Muscle of arm (tissue), 12 donors: Measurements from ENCODE around the gene CASZ1. TPM values are rescaled to one million over a fixed set of nuclear protein-coding genes. Genes with fewer than 3 reads are reported as not detected.

Source experiments
- DNase-seq: peaks from one replicate; pipeline ENCODE4 v3.0.0-alpha.2; 2013
- polyA plus RNA-seq, 12 donors: library from polyadenylated mRNA; unstranded; fragments of 120-200 nt; gene quantifications; one replicate each; pipeline ENCODE4 v1.2.1, GENCODE V29; 2013; ENCODE audit not compliant: insufficient read length in 12 of 12

The CASZ1 gene
- polyA plus RNA-seq, 12 donors = 25.8 to 351 (median 49.7) TPM

DNA sequence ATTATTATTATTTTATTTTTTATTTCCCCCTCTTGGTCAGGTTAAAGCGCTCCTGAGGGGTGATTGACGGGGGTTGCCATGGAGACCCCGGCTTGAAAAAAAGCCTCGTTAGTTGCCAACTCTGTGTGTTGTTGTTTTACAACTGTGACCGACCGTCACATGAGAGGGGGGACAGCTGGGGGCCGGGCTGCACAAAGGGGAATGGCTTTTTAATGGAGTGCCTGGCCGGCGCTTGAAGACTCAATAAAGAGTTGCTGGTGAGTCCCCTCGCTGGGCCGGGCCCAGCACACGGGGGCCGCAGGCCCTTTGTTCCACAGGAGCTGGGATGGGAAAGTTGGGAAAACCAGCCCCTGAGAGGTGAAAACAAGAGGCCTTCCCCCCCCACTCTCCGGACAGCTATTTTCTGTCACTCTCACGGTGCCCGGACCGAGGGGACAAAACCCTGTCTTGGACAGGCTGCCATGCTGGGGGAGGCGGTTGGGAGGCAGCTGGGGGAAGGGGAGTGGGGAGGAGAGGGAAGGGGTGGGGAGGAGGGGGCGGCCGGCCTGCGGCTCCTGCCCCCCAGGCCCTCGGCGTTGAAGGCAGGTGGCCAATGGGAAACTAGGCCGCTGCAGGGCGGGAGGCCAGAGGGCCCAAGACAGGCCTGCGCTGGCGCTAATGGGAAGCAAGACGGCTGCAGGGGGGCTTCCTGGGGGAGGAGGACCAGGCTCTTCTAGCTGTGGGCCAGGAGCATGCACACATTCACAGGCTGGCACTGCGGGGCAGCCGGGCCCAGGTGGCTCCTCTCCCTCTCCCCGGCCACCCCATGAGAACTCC, 67.6 kb downstream of the CASZ1 start:
- DNase-seq = no peak

DNA sequence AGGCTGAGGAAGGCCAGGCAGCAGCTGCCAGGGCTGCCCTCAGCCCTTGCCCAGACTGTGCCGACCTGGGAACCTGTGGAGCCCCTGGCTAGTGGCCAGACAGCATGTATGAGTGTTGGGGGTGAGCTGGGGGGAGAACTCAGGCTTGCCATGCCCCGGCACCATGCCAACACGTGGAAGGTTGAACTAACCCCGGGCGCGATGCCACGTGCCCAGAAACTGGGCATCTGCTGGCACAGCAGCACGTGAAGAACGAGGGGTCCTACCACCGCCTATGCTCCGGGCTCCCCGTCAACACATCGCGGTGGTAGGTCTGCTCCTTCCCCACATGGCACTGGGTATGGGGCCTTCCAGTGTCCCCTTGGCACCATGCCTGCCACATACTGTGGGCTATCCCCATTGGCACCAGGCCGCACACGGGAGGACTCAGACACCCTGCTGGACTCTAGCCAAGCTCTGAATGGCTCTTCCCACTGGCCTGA, 68.7 kb downstream of the CASZ1 start:
- DNase-seq = no peak

DNA sequence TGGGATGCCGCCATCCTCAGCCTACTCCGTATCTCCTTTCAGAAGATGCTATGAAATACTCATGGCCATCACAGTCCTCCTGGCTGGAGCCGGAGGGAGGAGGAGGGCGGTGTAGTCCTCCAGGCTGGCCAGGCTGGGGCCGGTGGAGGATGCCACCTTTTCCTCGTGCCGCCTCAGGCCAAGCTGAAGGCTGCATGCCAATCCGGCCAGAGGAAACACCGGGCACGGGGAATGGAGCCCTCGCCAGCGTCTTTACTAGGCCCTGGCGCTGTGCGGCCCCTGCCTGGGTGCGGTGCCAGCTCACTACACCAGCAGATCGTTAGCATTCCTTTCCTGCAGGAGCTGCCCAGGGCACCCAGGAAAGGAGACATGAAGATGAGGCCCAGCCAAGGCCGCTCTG, 70.1 kb downstream of the CASZ1 start:
- no peak for DNase-seq

DNA sequence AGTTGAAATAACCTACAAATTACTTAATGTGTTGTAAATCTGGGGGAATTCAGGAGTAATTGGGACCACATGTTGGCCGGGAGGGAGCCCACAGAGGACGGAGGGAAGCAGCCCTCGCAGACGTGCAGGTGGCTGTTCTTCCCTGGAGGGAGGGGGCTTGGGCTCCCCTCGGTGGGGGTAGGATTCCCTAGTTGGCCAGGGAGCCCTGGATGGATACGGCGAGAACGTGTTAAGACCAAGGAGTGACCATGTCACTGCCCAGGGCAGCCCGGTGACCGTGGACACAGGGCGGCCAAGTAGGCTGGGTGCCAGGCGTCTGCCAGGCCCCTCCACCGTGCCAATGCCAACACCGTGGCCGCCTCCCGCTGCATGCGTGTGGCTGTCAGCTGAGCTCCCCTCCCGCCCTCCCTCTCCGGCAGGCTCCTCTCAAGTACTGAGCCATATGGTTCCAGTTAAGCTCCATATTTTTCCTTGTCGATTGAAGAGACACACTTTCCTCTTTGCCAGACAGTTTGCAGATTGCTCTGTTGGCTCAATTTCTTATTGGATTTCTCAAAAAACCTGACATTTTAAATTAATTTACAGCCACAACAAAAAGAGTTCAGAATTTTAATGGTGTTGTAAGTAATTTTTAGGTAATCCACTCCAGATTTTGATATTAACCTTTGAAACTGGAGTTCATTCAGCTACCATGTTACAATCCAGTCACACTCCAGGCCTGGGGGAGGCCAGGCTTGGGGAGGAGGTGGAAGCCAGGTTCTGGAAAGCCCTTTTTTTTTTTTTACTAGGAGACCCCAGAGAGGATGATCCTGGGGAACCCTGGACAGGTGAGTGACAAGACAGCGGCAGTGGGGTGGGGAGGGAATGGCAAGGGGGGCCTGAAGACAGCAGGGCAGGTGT, 71.2 kb downstream of the CASZ1 start:
- peak; percentile 74 for DNase-seq

DNA sequence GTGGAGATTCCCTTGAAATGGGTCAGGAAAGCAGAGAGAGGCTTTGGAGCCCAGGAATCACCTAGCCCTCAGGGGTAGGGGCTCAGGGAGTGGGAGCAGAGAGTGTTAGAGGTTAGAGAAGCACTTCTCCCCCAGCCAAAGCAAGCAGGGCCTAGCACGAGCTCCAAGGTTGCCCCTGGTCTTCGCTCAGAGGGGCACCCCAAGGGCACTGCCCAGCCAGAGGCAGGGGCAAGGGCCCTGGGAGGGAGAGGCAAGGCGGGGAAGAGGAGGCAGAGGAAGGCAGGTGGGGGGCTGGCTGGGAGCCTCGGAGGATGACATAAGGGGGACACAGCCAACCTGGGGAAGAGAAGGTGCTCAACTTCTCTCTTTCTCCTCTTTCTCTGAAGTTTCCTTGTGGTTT, 71.9 kb downstream of the CASZ1 start:
- no peak for DNase-seq

DNA sequence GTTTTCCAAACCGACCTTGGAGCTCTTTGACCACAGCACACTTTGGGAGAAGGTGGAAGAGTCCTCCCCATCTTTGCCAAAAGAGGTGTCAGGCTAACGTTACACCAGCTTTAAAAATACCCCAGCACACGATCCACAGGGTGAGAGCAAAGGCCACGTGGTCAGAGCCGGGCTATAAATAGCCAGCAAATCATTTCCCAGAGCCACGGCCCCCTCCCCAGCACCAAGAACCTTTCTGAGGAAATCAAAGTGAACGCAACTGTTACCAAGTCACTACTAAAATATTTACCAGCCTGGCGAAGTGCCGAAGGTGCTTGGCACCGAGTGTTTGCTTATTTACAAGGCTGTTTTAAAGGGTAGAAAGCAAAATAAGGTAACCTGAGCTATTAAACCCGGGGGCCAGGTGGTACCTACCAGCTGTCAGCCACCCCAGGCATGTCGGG, 72.4 kb downstream of the CASZ1 start:
- no peak for DNase-seq

DNA sequence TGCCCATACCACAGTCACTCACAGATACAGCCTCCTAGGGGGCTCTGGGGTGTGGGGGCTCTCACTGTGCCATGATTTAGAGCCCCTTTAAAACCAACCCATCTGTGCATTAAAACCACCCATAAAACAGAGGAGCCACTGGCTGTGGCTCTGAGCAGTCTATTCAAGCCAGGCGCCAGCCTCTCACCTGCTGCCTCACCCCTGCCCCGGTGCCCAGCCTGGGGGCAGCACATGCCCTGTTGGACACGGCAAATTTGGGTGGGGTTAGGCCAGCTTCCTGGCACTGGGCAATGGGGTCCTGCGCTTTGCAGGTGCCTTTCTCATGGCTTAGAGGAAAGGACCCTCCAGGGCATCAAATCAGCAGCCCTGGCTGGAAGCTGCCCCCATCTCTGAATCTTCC, 73.1 kb downstream of the CASZ1 start:
- no peak for DNase-seq

DNA sequence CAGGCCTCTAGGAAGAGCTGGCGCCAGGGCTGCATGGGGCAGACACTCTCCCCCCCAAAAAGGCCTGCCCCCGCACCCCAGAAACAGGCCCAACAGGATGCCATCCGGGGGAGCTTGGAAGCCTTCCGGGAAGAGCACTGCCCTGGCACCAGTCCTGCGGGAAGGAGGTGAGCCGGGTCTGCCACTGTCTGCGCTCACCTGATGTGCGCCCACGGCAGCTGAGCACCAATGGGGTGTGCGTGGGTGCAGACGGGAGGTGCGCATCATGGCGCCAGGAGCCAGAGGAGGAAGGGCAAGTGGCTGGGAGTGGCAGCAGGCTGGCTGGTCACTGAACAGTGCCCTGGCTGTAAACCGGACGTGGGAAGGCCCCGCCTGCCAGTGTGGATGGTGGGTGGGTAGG, 73.6 kb downstream of the CASZ1 start:
- DNase-seq = no peak

DNA sequence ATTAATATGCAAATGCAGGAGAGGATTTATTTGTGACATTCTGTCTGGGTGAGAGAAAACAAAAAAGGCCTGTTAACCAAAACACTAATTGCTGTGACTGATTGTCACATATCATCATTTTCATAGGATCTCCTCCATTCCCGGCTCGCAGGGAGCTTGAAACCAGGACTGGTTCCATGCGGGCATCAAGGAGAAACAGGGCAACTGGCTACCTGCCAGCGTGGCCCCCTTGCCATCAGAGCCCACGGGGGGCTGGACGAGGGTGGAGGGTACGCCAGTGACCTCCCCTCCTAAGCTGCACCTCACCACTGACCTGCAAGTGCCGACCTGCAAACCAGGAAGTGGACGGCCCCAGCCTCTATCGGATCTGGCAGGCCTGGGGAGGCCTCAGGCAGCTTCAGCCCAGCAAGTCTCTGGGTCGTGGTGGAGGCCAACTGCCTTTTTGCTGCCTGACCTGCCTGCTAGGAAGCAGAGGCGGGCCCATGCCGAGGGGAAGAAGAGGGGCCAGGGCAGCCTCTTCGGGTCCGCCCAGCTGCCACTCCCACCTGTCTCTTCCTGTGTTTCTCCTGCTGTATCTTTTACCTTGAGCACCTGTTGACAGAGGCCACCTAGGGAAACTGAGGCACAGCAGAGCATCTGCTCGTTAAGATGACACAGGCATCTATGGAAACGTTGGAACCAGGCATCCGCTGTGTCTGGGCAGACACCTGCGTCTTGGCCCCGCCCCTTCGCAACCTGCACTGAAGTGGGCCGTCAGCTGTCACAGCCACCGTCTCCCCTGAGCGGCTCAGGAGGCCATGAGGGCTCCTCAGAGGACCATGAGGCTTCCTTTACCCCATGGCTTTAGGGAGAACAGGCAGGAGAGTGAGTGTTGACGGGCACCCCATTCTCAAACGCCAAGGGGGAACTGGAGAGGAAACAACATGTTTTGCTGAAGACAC, 74.8 kb downstream of the CASZ1 start:
- DNase-seq = no peak

DNA sequence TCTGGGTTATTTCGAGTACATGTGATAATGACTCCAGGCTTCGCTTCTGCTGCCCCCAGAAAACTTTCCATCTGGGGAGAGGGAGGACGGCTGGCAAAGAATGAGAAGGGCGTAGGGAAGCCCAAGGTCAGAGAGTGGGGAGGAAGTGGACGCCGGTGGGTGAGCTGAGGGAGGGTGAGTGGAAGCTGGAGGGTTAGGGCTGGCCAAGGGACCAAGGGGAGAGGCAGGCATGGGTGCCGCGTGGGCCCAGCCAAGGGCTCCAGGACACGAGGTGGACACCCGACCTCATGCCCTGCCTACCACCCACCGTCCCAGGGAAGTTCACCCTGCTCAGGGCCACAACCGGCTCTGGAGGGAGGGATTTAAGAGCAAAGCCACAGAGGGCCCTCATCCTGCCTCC, 75.8 kb downstream of the CASZ1 start:
- DNase-seq = no peak

DNA sequence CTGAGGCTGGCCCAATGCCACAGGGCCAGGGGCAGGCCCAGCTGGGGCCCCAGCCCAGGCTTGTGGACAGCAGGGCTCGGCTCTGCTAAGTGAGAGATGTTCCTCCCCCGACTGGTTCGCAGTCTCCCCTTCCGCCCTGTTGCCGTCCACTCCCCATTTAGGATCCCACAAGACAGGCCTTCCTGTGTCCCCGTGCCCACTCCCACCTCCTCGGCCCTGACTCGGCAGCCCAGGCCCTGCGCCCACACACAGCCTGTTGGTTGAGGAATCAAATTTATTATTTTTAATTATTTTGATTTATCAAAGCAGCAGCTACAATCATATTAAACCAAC, 78.4 kb downstream of the CASZ1 start:
- no peak for DNase-seq

DNA sequence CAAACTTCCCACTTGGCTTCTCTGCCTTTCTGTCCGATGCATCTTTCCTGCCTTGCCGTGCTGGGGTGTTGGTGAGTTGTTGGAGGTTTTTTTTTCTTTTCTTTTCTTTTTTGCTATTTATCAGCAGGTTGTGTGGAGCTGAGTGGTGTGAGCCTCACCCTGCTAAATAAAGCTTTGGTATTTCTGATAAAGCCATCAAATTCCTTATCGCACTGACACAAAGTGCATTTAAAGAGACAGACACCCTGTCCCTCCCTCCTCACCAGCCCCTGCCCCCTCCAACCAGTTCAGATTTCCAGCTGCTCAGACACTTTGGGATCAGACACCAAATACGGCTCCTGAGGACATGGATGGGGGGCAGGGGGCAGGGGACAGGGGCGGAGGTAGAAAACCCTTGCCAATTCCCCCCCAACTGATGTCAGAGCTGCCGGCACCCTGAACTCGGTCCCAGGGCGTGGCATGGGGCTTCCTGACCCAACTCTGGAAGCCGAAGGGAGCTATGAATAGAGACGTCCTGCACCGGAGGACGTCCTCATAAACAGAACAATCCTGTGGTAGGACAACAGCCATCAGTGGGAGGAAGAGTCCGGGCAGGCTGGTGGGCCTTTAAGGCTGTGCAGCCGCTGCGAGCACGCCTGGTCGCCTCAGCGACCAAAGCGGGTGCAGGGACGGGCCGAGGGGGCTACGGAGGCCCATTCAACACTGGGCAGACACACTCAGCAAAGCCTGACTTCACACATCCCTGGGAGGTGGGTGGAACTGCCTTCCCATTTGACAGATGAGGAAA, 79.0 kb downstream of the CASZ1 start:
- DNase-seq = no peak

DNA sequence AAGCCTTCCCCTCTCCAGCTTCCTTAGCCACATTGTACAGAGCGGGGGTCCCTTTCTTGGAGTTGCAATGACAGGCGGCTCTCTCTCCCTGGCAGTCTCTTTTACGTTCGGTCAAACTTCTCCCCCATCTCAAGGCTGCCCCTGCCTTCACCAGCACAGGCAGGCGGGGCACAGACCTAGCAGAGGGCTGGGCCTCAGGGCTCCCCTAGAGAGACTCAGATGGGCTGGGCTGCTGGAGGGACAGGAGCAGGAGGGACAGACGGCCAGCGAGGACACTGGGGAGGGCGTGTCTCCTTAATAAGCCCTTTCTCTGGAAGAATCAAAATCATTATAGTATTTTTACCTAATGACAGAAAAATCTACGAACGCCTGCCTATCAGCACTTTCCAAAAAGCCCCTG, 79.6 kb downstream of the CASZ1 start:
- DNase-seq = no peak

DNA sequence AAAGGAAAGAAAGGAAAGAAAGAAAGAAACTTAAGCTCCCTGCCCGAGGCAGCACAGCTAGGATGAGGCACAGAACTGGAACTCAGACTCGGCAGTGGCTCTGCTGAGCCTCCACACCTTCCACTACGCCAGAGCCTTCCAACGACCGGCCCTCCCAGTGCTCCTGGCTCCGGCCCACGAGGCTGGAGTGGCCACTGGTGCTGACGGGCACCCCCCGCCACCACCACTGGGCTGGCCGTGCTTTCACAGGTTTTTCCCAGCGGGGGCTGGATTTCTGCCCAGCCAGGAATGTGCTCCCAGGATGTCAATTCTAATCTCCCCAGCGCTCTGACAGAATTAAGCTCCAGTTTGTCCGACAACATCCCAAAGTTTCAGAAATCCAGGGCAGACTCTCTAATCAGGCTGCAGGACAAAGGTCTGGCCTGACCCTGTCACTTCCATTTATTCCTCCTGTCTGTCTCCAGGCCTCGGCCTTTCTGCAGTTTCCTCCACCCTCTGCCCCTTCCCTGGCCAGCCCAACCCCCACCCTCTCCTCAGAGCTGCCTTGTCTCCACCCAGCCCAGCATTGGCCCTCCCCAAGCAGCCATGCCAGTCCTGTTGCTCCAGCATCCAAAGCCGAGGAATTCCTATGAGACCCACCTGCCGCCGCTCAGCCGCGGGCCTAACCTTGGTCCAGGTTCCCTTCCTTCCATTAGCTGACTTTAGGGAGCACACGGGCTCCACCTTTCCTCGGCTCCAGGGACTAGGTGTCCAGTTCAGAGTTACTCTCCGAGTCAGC, 81.9 kb downstream of the CASZ1 start:
- DNase-seq = no peak

DNA sequence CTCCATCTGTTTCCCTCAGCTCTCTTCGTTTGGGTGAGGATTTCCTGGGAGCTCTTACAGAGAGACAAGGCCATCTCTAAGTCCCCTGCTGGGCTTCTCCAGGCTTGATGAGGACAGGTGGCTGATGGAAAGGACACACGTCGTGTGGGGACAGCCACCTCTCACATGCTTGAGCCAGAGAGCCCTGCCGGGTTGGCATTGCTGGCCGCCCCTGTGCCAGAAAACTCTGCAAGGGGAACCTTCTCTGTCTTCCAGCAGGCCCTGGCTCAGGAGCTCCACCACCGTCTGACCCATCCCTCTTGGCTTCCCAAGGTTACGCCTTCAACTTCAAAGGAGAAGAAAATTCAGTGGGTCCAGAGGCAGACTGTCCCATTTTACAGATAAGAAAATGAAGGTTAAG, 82.8 kb downstream of the CASZ1 start:
- DNase-seq = no peak

DNA sequence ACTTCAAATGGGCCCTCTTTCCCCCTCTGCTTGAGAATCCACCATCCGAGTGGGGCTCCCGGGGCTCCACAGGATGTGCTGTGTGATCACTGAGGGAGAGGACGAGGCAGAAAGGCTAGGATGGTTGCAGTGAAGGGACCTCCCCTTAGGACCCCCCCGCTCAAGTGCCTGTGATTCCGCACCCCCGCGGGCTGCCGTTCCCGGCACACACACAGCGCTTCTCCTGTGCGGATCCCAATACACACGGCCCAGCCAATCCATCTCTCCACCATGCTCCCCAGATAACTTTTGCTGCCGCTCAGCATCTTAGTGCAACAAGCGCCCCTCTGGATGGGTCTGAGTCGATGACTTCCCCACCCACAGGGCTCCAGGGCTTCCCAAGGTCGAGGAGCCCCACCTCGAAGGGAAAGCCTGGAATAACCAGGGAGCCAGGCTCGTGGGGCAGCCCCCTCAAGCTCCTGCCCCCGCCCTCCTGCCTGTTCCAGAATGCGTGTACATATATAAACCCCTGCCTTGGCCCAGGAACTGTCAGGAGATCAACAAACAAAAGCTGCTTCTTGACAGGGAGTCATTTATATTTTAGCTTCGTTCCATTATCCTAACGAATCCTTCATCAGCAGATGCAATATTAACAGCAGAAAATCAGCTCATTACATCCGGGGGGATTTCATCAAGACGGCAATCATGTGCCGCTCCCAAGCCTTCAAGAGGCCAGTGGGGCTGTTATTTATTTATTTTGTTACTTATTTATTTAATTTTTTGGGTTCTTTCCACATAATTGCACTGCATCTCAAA, 83.7 kb downstream of the CASZ1 start:
- DNase-seq = no peak

DNA sequence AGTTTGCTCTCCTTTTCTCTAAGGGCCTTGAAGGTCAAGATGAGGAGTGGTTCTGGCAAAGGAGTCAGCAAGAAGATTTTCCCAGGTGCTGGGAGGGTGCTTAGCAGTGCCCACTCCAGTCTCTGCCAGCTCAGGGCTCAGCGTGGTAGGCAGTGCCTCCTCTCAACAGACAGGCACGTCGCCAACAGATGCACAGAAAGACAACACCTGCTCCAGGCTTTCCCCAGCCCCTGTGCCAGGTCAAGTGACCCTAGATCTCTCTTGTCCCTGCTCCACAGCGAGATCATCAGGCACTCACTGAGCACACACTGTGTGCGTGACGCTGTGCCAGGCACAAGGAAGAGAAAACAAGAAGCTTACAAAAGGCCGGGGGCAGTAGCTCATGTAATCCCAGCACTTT, 86.0 kb downstream of the CASZ1 start:
- DNase-seq = no peak

DNA sequence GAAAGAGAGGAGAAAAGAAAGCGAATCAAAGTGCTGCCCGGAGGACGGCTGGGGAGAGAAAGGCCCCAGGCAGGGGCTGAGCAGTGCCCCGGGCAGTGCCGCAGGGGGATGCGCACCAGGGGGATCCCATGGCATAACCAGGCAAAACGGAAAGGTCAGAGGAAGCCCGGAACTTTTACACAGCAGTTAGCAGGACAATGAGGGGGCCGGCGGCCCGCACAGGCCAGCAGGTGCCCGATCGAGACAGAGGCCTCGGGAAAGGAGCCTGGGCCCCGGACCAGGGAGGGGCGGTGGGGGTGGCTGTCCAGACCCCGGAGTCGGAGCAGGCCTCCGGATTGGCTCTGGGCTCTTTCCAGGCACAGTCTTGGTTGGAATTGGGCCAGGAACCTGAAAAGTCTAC, 86.8 kb downstream of the CASZ1 start:
- no peak for DNase-seq

DNA sequence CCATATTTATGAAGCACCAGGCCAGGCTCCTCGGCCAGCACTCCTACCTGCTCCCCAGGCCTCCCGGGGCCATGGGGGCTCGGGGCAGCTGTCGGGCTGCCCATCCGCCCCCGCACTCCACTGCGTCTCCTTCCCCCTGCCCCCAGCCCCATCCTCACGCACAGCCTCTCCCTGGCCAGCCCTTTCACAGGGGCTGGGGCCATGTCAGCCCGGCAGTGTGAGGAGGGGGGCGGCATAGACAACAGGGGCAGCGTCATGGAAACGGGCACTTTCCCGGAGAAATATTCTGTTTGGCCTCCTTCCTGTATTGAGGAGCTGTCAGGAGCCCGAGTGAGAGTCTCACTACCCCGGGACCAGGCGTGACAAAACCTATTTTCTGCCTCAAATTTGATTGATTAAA, 87.3 kb downstream of the CASZ1 start:
- no peak for DNase-seq
